SK-N-SH (cell line): Measurements from ENCODE around the gene SEMA4G. TPM values are rescaled to one million over a fixed set of nuclear protein-coding genes. Genes with fewer than 3 reads are reported as not detected.

Experiments
- CTCF ChIA-PET: fragments of 300-600, 350-600 bp; formaldehyde crosslinking; extraction: SDS; loops from one replicate; lab custom pipeline; 2021; lab: Yijun Ruan, JAX
- POLR2A ChIA-PET: fragments of 350-600 bp; sonication (Branson Sonifier 250); formaldehyde crosslinking; extraction: SDS; loops from one replicate; lab custom pipeline; 2020; ENCODE audit warnings: antibody characterized with exemption, inconsistent platforms; lab: Yijun Ruan, JAX
- DNase-seq: peaks from one replicate; pipeline ENCODE4 v3.0.0; 2012
- H2AFZ ChIP-seq: fragments of 200-600 bp; sonication (generic); 2 replicates; pipeline ENCODE4 v1.8.1; 2016; ENCODE audit warnings: antibody characterized with exemption, mild to moderate bottlenecking, low read depth
- H3F3A ChIP-seq: fragments of 200-600 bp; sonication (generic); replicated peaks from 2 replicates; pipeline ENCODE3; 2016; ENCODE audit warnings: antibody characterized with exemption, mild to moderate bottlenecking; ENCODE audit not compliant: insufficient read depth
- H3K27ac ChIP-seq, 2 experiments: fragments of 200-500 bp in 1 of 2; fragments of 200-600 bp in 1 of 2; sonication (Bioruptor generic) in 1 of 2; sonication (generic), shearing (Covaris generic) in 1 of 2; 2 replicates each; pipeline versions ENCODE4 v1.5.1 to v1.6.1; 2014 to 2016; ENCODE audit warnings: low read depth in 2 of 2, inconsistent platforms in 1 of 2, low read length in 1 of 2, mild to moderate bottlenecking in 1 of 2, mixed read lengths in 1 of 2
- H3K27me3 ChIP-seq: fragments of 200-600 bp; sonication (generic), shearing (Covaris generic); 2 replicates; pipeline ENCODE4 v1.6.1; 2016; ENCODE audit warnings: mixed run types; ENCODE audit not compliant: insufficient read depth
- H3K36me3 ChIP-seq, 2 experiments: fragments of 200-500 bp in 1 of 2; fragments of 200-600 bp in 1 of 2; sonication (Bioruptor generic) in 1 of 2; sonication (generic) in 1 of 2; replicated peaks in 1 of 2; 2 replicates each; pipeline versions ENCODE3 to v1.5.1; 2014 to 2016; ENCODE audit warnings: low read length in 1 of 2, mild to moderate bottlenecking in 1 of 2; ENCODE audit not compliant: insufficient read depth in 2 of 2, control insufficient read depth in 1 of 2
- H3K4me1 ChIP-seq, 2 experiments: fragments of 200-500 bp in 1 of 2; fragments of 200-600 bp in 1 of 2; sonication (Bioruptor generic) in 1 of 2; sonication (generic), shearing (Covaris generic) in 1 of 2; 2 replicates each; pipeline versions ENCODE4 v1.5.1 to v1.6.1; 2014 to 2016; ENCODE audit warnings: low read depth in 1 of 2, low read length in 1 of 2, mixed run types in 1 of 2; ENCODE audit not compliant: insufficient read depth in 2 of 2, control insufficient read depth in 1 of 2
- H3K4me2 ChIP-seq: fragments of 200-600 bp; sonication (generic), shearing (Covaris generic); 2 replicates; pipeline ENCODE4 v1.6.1; 2017; ENCODE audit warnings: mixed run types
- H3K4me3 ChIP-seq, 2 experiments: fragments of 200-500 bp in 1 of 2; fragments of 200-600 bp in 1 of 2; sonication (Bioruptor generic) in 1 of 2; sonication (generic), shearing (Covaris generic) in 1 of 2; 2 replicates each; pipeline versions ENCODE4 v1.5.1 to v1.8.1; 2014 to 2016; ENCODE audit warnings: low read depth in 2 of 2, inconsistent platforms in 1 of 2, low read length in 1 of 2, mild to moderate bottlenecking in 1 of 2, mixed read lengths in 1 of 2, moderate library complexity in 1 of 2
- H3K79me2 ChIP-seq: fragments of 200-600 bp; sonication (generic); 2 replicates; pipeline ENCODE4 v1.8.1; 2017; ENCODE audit warnings: mild to moderate bottlenecking; ENCODE audit not compliant: insufficient read depth
- H3K9ac ChIP-seq: fragments of 200-600 bp; sonication (generic); 2 replicates; pipeline ENCODE4 v1.6.1; 2017; ENCODE audit warnings: mixed run types
- H3K9me2 ChIP-seq: fragments of 200-600 bp; sonication (generic); 2 replicates; pipeline ENCODE4 v1.6.1; 2017; ENCODE audit warnings: mixed run types
- H3K9me3 ChIP-seq: fragments of 200-600 bp; sonication (generic); 2 replicates; pipeline ENCODE4 v1.6.1; 2017; ENCODE audit warnings: mixed run types, mild to moderate bottlenecking, moderate library complexity
- H4K20me1 ChIP-seq: fragments of 200-600 bp; sonication (generic); 2 replicates; pipeline ENCODE4 v1.6.1; 2017; ENCODE audit warnings: mild to moderate bottlenecking, mixed run types; ENCODE audit not compliant: insufficient read depth
- FOSL2 ChIP-seq: IDR thresholded peaks from 2 replicates; pipeline ENCODE4 v1.4.0; 2012; ENCODE audit warnings: low read depth, mild to moderate bottlenecking, moderate library complexity, borderline replicate concordance
- FOXM1 ChIP-seq: IDR thresholded peaks from 2 replicates; pipeline ENCODE4 v1.4.0; 2012; ENCODE audit warnings: low read depth, mild to moderate bottlenecking
- NFIC ChIP-seq: IDR thresholded peaks from 2 replicates; pipeline ENCODE4 v1.4.0; 2012; ENCODE audit warnings: borderline replicate concordance
- RAD21 ChIP-seq: IDR thresholded peaks from 2 replicates; pipeline ENCODE4 v1.6.1; 2012; ENCODE audit warnings: mild to moderate bottlenecking, low read length
- RFX5 ChIP-seq: IDR thresholded peaks from 2 replicates; pipeline ENCODE4 v1.6.1; 2012; ENCODE audit warnings: mild to moderate bottlenecking, improper control_type of control experiment, low read length
- RXRA ChIP-seq: IDR thresholded peaks from 2 replicates; pipeline ENCODE4 v1.4.0; 2012; ENCODE audit warnings: low read depth, mild to moderate bottlenecking, borderline replicate concordance
- TCF12 ChIP-seq: IDR thresholded peaks from 2 replicates; pipeline ENCODE4 v1.4.0; 2012
- whole genome bisulfite sequencing: methylation state at CpG from one replicate; pipeline ENCODE4 v1.1.6; 2017; ENCODE audit warnings: low lambda C conversion rate; 5-methylcytosine and 5-hydroxymethylcytosine counted together
- polyA plus RNA-seq, 3 experiments: library from polyadenylated mRNA; depleted of rRNA; stranded (reverse); fragments of >200 nt; gene quantifications; 2 replicates each; pipeline ENCODE4 v1.2.3, GENCODE V29; 2012
- TF ChIP-seq, protein P1 (sequence below): IDR thresholded peaks from 2 replicates; pipeline ENCODE4; 2012
- TF ChIP-seq, protein P2 (sequence below): IDR thresholded peaks from 2 replicates; pipeline ENCODE4 v1.6.1; 2012; ENCODE audit warnings: mild to moderate bottlenecking, low read depth, low read length, moderate library complexity
- TF ChIP-seq, protein P3 (sequence below): fragments of 150-350 bp; IDR thresholded peaks from 2 replicates; pipeline ENCODE4 v1.6.1; 2017; ENCODE audit warnings: antibody characterized with exemption, low read length, low read depth, borderline replicate concordance

Gene SEMA4G
- polyA plus RNA-seq, 1 of the 3 experiments (the other 2 are of a cell fraction), result 16.2 TPM

DNA sequence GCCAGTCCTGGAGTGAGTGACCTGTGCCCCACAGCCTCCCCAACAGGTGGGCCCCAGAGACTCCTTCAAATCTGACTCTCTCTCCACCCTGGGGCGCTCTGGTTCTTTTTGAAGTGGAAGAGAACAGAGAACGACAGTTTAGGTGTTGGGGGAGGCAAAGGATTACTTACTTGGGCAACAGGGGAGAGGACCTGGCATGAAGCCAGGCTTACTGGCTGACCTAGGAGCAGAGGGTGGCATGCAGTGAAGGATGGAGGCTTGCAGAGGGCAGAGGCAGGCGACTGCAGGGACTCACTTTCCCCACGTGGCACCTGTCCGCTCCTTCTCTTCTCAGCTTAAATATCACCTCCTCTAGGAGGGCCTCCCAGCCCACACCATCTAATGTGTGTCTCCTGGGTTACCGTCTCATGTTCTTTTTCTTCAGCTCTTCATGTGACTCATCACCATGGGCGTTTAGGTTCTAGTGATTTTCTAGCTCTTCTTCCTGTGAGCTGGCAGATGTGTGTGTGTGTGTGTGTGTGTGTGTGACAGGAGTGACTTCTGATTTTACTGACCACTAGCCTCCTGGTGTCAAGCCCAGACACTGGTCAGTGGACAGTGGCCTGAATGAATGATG, 45.8 kb downstream of the SEMA4G start:
- WGBS, result 42% methylated on average over 6 of the region's 7 CpGs
- Histone ChIP-seq H3K4me3 (no peak overlapping the region), H3K79me2 (no peaks in the 10 kb centered on the region), H3F3A (peaks cover 18% of the 10 kb centered on the region), H3K9me2 (no peaks in the 10 kb centered on the region), H3K27me3 (no peaks in the 10 kb centered on the region), H4K20me1 (no peaks in the 10 kb centered on the region), H3K4me2 (peak overlapping the region; percentile 34), H2AFZ (no peak overlapping the region), H3K4me1 (peaks cover 8 to 19% of the 10 kb centered on the region in 2 experiments; a peak in 3 of 4 replicates), H3K9ac (no peak overlapping the region), H3K36me3 (no peaks in the 10 kb centered on the region), H3K9me3 (no peaks in the 10 kb centered on the region), H3K27ac (peak overlapping the region in 1 of 2 experiments; percentile 13; a peak in 1 of 4 replicates)
- TF ChIP-seq, protein P1, sequence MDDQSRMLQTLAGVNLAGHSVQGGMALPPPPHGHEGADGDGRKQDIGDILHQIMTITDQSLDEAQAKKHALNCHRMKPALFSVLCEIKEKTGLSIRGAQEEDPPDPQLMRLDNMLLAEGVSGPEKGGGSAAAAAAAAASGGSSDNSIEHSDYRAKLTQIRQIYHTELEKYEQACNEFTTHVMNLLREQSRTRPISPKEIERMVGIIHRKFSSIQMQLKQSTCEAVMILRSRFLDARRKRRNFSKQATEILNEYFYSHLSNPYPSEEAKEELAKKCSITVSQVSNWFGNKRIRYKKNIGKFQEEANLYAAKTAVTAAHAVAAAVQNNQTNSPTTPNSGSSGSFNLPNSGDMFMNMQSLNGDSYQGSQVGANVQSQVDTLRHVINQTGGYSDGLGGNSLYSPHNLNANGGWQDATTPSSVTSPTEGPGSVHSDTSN, result peak; percentile 52
- TF ChIP-seq FOSL2, result peak; percentile 75; the same call in 1 of the 2 replicates
- TF ChIP-seq RFX5, result no peak
- no peak for TF ChIP-seq FOXM1
- peak; percentile 52 for TF ChIP-seq NFIC
- TF ChIP-seq RXRA, result no peak
- no peak for TF ChIP-seq RAD21
- TF ChIP-seq, protein P2, sequence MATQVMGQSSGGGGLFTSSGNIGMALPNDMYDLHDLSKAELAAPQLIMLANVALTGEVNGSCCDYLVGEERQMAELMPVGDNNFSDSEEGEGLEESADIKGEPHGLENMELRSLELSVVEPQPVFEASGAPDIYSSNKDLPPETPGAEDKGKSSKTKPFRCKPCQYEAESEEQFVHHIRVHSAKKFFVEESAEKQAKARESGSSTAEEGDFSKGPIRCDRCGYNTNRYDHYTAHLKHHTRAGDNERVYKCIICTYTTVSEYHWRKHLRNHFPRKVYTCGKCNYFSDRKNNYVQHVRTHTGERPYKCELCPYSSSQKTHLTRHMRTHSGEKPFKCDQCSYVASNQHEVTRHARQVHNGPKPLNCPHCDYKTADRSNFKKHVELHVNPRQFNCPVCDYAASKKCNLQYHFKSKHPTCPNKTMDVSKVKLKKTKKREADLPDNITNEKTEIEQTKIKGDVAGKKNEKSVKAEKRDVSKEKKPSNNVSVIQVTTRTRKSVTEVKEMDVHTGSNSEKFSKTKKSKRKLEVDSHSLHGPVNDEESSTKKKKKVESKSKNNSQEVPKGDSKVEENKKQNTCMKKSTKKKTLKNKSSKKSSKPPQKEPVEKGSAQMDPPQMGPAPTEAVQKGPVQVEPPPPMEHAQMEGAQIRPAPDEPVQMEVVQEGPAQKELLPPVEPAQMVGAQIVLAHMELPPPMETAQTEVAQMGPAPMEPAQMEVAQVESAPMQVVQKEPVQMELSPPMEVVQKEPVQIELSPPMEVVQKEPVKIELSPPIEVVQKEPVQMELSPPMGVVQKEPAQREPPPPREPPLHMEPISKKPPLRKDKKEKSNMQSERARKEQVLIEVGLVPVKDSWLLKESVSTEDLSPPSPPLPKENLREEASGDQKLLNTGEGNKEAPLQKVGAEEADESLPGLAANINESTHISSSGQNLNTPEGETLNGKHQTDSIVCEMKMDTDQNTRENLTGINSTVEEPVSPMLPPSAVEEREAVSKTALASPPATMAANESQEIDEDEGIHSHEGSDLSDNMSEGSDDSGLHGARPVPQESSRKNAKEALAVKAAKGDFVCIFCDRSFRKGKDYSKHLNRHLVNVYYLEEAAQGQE, result no peak
- peak; percentile 43; the same call in 1 of the 2 replicates for TF ChIP-seq TCF12
- TF ChIP-seq, protein P3, sequence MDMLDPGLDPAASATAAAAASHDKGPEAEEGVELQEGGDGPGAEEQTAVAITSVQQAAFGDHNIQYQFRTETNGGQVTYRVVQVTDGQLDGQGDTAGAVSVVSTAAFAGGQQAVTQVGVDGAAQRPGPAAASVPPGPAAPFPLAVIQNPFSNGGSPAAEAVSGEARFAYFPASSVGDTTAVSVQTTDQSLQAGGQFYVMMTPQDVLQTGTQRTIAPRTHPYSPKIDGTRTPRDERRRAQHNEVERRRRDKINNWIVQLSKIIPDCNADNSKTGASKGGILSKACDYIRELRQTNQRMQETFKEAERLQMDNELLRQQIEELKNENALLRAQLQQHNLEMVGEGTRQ, result no peak
- ChIA-PET POLR2A (interaction anchor here (1.3 to 1.4 kb wide), 3 partner anchors 17 to 28 kb away, joined by 3 to 8 read pairs (median 5); no protein-coding TSS in a partner anchor), CTCF (interaction anchor here (0.5 to 7.2 kb wide), 28 partner anchors 15 to 394 kb away, joined by 3 to 443 read pairs (median 4); partner anchors contain the start of genes LZTS2, MRPL43, PDZD7 and SEMA4G)
- no peak for DNase-seq
